ENCODE measurements around the gene HOXD3.

The HOXD3 gene

DNA sequence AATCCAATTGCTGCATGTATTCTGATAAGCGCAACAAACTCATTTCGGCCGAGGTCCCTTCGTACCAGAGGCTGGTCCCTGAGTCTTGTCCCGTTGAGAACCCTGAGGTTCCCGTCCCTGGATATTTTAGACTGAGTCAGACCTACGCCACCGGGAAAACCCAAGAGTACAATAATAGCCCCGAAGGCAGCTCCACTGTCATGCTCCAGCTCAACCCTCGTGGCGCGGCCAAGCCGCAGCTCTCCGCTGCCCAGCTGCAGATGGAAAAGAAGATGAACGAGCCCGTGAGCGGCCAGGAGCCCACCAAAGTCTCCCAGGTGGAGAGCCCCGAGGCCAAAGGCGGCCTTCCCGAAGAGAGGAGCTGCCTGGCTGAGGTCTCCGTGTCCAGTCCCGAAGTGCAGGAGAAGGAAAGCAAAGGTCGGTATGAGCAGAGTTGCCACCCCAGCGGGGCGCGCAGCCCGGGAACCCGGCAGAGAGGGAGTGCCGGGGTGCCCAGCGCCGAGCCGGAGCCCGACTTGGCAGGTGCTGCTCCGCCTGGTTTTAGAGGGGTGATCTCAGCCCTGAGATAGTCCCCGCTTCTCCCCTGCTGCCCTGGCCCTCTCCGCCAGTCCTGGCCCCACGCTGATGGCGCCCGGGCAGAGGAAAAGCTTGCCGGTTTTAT is 39.8 kb upstream of the HOXD3 start:
- no peak for DNase-seq (ENCODE audit: low spot score)
- TF ChIP-seq CTCF (IDR thresholded peaks at IDR 0.05; ENCODE audit: borderline replicate concordance, control extremely low read depth, extremely low read depth, insufficient read depth, missing control alignments), result no peak
- in situ Hi-C loops (cut with MboI; ENCODE audit: low sequenced_read_pairs, unreplicated experiment), result no loop called here

GRCh38 chr2:176117823-176118371 is 39.2 kb upstream of the HOXD3 start:
- no peak for DNase-seq (ENCODE audit: low spot score)
- in situ Hi-C loops (cut with MboI; ENCODE audit: low sequenced_read_pairs, unreplicated experiment), result no loop called here
- TF ChIP-seq CTCF (IDR thresholded peaks at IDR 0.05; ENCODE audit: borderline replicate concordance, control extremely low read depth, extremely low read depth, insufficient read depth, missing control alignments), result no peak

GRCh38 chr2:176118601-176119339 is 38.3 kb upstream of the HOXD3 start:
- in situ Hi-C loops (cut with MboI; ENCODE audit: low sequenced_read_pairs, unreplicated experiment), result no loop called here
- DNase-seq (ENCODE audit: low spot score), result no peak
- peak; percentile 19 for TF ChIP-seq CTCF (IDR thresholded peaks at IDR 0.05; ENCODE audit: borderline replicate concordance, control extremely low read depth, extremely low read depth, insufficient read depth, missing control alignments)

DNA sequence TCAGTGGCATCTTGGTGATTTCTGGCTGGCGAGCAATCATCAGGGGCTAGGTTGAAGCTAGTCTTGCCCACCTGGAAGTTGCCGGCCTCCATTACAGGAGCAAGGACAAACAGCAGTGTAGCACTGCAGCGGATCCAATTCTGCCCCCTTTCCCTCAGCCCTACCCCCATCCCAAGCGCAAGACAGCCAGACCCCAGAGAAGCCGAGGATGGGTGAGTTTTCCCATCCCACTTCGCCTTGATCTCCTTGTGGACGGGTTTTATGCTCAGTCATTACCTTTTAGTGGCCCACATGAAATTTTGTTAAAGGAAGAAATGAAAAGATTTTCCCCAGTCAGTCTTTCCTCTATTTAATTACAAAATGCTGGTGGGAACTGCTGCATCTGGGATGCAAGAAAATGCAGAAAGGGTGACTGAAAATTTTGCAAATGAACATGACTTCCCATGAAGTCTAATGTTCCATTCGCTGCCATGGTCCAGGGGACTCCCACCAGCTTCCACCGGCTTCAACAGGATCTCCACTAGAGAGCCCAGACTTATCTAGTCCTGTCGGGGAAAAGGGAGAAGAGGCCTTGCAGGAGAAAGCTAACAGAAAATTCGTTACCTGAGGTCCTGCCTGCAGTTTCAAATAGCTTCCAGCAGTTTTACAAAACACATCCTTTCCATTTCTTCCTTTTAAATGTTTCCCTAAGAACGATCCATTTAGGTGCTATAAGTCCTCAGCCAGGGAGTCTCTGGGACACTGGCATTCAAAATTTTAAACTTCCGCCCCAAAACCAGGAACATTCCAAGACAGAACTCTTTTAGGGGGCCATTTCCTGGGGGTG is 36.5 kb upstream of the HOXD3 start:
- in situ Hi-C loops (cut with MboI; ENCODE audit: low sequenced_read_pairs, unreplicated experiment), result loop anchor here (10.0 kb wide), 1 partner anchor 1034 kb away; no protein-coding TSS in a partner anchor
- TF ChIP-seq CTCF (IDR thresholded peaks at IDR 0.05; ENCODE audit: borderline replicate concordance, control extremely low read depth, extremely low read depth, insufficient read depth, missing control alignments), result no peak
- DNase-seq (ENCODE audit: low spot score), result no peak

- no peak for DNase-seq (ENCODE audit: low spot score)
- TF ChIP-seq CTCF (IDR thresholded peaks at IDR 0.05; ENCODE audit: borderline replicate concordance, control extremely low read depth, extremely low read depth, insufficient read depth, missing control alignments), result no peak
- in situ Hi-C loops (cut with MboI; ENCODE audit: low sequenced_read_pairs, unreplicated experiment), result loop anchor here (10.0 kb wide), 1 partner anchor 1033 kb away; no protein-coding TSS in a partner anchor
Measured at GRCh38 chr2:176121190-176122051, 35.7 kb upstream of the HOXD3 start.
